C4-2B (cell line): Measurements from ENCODE around the gene THRB.

Experiments used
- H3K27ac ChIP-seq: fragments of 450-650 bp; 2 replicates; pipeline ENCODE4 v1.5.1; 2017
- CTCF ChIP-seq: fragments of 450-650 bp; conservative IDR thresholded peaks from 2 replicates; pipeline ENCODE4 v1.5.1; 2017; ENCODE audit warnings: mild to moderate bottlenecking
- ZFX ChIP-seq: fragments of 450-650 bp; IDR thresholded peaks from 2 replicates; pipeline ENCODE4 v1.6.1; 2017

The THRB gene

GRCh38 chr3:24521420-24522145, 26.9 kb upstream of the THRB start:
- no peak overlapping the region for H3K27ac ChIP-seq

GRCh38 chr3:24520976-24521419, 26.3 kb upstream of the THRB start:
- TF ChIP-seq ZFX: no peak
- no peak for TF ChIP-seq CTCF
- H3K27ac ChIP-seq: no peak overlapping the region

More at GRCh38 chr3:24521420-24522145, 26.9 kb upstream of the THRB start:
- TF ChIP-seq CTCF (no peak), ZFX (no peak)

GRCh38 chr3:24520101-24520495, 25.4 kb upstream of the THRB start:
- no peak overlapping the region for H3K27ac ChIP-seq
- no peak for TF ChIP-seq CTCF
- TF ChIP-seq ZFX: no peak

- H3K27ac ChIP-seq: no peak overlapping the region
- TF ChIP-seq CTCF (no peak), ZFX (no peak)
These were observed 24.9 kb upstream of the THRB start for GRCh38 chr3:24519368-24520100.

- no peak for TF ChIP-seq CTCF
- no peak for TF ChIP-seq ZFX
- no peak overlapping the region for H3K27ac ChIP-seq
These were observed 24.3 kb upstream of the THRB start for GRCh38 chr3:24518990-24519367.

- TF ChIP-seq ZFX: no peak
- TF ChIP-seq CTCF: no peak
- no peak overlapping the region for H3K27ac ChIP-seq
These were observed 19.5 kb upstream of the THRB start for GRCh38 chr3:24514119-24514518.

GRCh38 chr3:24513463-24513862, 18.8 kb upstream of the THRB start:
- no peak overlapping the region for H3K27ac ChIP-seq
- TF ChIP-seq CTCF (no peak), ZFX (no peak)
